SK-N-SH (cell line): ENCODE measurements around the gene SNX10.

Source experiments
- EZH2phosphoT487 ChIP-seq: fragments of 200-600 bp; sonication (generic); IDR thresholded peaks from 2 replicates; pipeline ENCODE4 v1.6.1; 2017; ENCODE audit warnings: low read depth, mixed run types, mild to moderate bottlenecking, antibody characterized with exemption, moderate library complexity, borderline replicate concordance
- JUND ChIP-seq: IDR thresholded peaks from 2 replicates; pipeline ENCODE4 v1.4.0; 2012
- POLR2AphosphoS5 ChIP-seq: IDR thresholded peaks from 2 replicates; pipeline ENCODE4 v1.6.1; 2012; ENCODE audit warnings: low read depth, low read length
- RCOR1 ChIP-seq: fragments of 150-350 bp; IDR thresholded peaks from 2 replicates; pipeline ENCODE4 v1.6.1; 2017; ENCODE audit warnings: antibody characterized with exemption, low read length
- REST ChIP-seq: IDR thresholded peaks from 2 replicates; pipeline ENCODE4 v1.6.1; 2012; ENCODE audit warnings: mild to moderate bottlenecking, low read depth, low read length, moderate library complexity
- RXRA ChIP-seq: IDR thresholded peaks from 2 replicates; pipeline ENCODE4 v1.4.0; 2012; ENCODE audit warnings: low read depth, mild to moderate bottlenecking, borderline replicate concordance
- TAF1 ChIP-seq: IDR thresholded peaks from 2 replicates; pipeline ENCODE4 v1.6.1; 2012; ENCODE audit warnings: low read depth, mild to moderate bottlenecking, low read length, moderate library complexity, borderline replicate concordance
- TEAD4 ChIP-seq: IDR thresholded peaks from 2 replicates; pipeline ENCODE4 v1.4.0; 2012; ENCODE audit warnings: mild to moderate bottlenecking, borderline replicate concordance; ENCODE audit not compliant: insufficient read depth
- USF2 ChIP-seq: fragments of 150-350 bp; IDR thresholded peaks from 2 replicates; pipeline ENCODE4 v1.6.1; 2017; ENCODE audit warnings: antibody characterized with exemption, low read length, low read depth, borderline replicate concordance
- YY1 ChIP-seq: IDR thresholded peaks from 2 replicates; pipeline ENCODE4 v1.4.0; 2012; ENCODE audit warnings: low read depth, mild to moderate bottlenecking
- TF ChIP-seq, protein P1 (sequence below): fragments of 200-600 bp; sonication (generic); IDR thresholded peaks from 2 replicates; pipeline ENCODE4 v1.6.1; 2017; ENCODE audit warnings: antibody characterized with exemption, mild to moderate bottlenecking, moderate library complexity
- TF ChIP-seq, protein P2 (sequence below): IDR thresholded peaks from 2 replicates; pipeline ENCODE4 v1.4.0; 2012; ENCODE audit warnings: low read depth, borderline replicate concordance
- TF ChIP-seq, protein P3 (sequence below): IDR thresholded peaks from 2 replicates; pipeline ENCODE4 v1.4.0; 2012; ENCODE audit warnings: low read depth, borderline replicate concordance

DNA sequence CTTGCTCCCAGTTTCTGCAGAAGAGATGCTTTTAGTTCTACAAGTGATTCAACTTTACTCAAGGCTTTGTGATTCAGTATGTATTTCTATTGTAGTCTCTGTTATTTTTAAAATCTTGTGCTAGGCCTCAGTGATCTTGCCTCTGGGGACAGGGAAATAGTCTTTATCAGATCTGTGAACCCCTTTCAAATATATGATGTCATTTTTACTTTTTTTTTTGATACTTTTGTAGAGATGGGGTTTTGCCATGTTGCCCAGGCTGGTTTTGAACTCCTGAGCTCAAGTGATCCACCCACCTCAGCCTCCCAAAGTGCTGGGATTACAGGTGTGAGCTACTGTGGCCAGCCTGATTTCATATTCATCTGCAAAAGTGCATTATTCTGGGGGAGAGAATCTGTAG, 3.4 kb downstream of the SNX10 start:
- TF ChIP-seq RXRA, result no peak
- TF ChIP-seq, protein P1, sequence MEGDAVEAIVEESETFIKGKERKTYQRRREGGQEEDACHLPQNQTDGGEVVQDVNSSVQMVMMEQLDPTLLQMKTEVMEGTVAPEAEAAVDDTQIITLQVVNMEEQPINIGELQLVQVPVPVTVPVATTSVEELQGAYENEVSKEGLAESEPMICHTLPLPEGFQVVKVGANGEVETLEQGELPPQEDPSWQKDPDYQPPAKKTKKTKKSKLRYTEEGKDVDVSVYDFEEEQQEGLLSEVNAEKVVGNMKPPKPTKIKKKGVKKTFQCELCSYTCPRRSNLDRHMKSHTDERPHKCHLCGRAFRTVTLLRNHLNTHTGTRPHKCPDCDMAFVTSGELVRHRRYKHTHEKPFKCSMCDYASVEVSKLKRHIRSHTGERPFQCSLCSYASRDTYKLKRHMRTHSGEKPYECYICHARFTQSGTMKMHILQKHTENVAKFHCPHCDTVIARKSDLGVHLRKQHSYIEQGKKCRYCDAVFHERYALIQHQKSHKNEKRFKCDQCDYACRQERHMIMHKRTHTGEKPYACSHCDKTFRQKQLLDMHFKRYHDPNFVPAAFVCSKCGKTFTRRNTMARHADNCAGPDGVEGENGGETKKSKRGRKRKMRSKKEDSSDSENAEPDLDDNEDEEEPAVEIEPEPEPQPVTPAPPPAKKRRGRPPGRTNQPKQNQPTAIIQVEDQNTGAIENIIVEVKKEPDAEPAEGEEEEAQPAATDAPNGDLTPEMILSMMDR, result no peak
- no peak for TF ChIP-seq JUND
- TF ChIP-seq EZH2phosphoT487, result no peak
- TF ChIP-seq TAF1, result no peak
- TF ChIP-seq REST, result no peak
- no peak for TF ChIP-seq RCOR1
- no peak for TF ChIP-seq TEAD4
- TF ChIP-seq, protein P2, sequence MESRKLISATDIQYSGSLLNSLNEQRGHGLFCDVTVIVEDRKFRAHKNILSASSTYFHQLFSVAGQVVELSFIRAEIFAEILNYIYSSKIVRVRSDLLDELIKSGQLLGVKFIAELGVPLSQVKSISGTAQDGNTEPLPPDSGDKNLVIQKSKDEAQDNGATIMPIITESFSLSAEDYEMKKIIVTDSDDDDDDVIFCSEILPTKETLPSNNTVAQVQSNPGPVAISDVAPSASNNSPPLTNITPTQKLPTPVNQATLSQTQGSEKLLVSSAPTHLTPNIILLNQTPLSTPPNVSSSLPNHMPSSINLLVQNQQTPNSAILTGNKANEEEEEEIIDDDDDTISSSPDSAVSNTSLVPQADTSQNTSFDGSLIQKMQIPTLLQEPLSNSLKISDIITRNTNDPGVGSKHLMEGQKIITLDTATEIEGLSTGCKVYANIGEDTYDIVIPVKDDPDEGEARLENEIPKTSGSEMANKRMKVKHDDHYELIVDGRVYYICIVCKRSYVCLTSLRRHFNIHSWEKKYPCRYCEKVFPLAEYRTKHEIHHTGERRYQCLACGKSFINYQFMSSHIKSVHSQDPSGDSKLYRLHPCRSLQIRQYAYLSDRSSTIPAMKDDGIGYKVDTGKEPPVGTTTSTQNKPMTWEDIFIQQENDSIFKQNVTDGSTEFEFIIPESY, result no peak
- no peak for TF ChIP-seq POLR2AphosphoS5
- no peak for TF ChIP-seq YY1
- TF ChIP-seq USF2, result no peak
- TF ChIP-seq, protein P3, sequence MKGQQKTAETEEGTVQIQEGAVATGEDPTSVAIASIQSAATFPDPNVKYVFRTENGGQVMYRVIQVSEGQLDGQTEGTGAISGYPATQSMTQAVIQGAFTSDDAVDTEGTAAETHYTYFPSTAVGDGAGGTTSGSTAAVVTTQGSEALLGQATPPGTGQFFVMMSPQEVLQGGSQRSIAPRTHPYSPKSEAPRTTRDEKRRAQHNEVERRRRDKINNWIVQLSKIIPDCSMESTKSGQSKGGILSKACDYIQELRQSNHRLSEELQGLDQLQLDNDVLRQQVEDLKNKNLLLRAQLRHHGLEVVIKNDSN, result no peak
